A673 (cell line): ENCODE measurements around the gene FYCO1. TPM values are rescaled to one million over a fixed set of nuclear protein-coding genes. Genes with fewer than 3 reads are reported as not detected.

Experiments
- BruUV-seq: library from RNA; stranded (reverse); fragments of 400-500 nt; replicated peaks from 2 replicates; lab custom pipeline; 2021; lab: Mats Ljungman, UMichigan
- CTCF ChIA-PET: fragments of 300-600 bp; sonication (Branson Sonifier 250); formaldehyde crosslinking; loops from one replicate; lab custom pipeline; 2022; ENCODE audit warnings: antibody characterized with exemption; lab: Charles Lee
- POLR2A ChIA-PET: fragments of 300-600 bp; sonication (Branson Sonifier 250); formaldehyde crosslinking; loops from one replicate; lab custom pipeline; 2022; ENCODE audit warnings: antibody characterized with exemption; ENCODE audit not compliant: low non-redundant PET; lab: Charles Lee
- DNase-seq: peaks from one replicate; pipeline ENCODE4 v3.0.0-alpha.2; 2015; ENCODE audit warnings: low spot score
- H3K27ac ChIP-seq: fragments of 200-600 bp; sonication (generic); 2 replicates; pipeline ENCODE4 v1.5.1; 2016; ENCODE audit warnings: mixed run types, low read depth, mild to moderate bottlenecking, mixed read lengths, antibody characterized with exemption, low read length; ENCODE audit not compliant: poor library complexity, severe bottlenecking
- H3K27me3 ChIP-seq: fragments of 200-600 bp; sonication (generic); replicated peaks from 2 replicates; pipeline ENCODE4 v1.6.1; 2017; ENCODE audit warnings: mixed run types, low read depth, mild to moderate bottlenecking, mixed read lengths, antibody characterized with exemption, low read length; ENCODE audit not compliant: insufficient read depth, poor library complexity
- H3K36me3 ChIP-seq: fragments of 200-600 bp; sonication (generic); 2 replicates; pipeline ENCODE4 v1.6.1; 2016; ENCODE audit warnings: mixed run types, mild to moderate bottlenecking, mixed read lengths, antibody characterized with exemption, low read length; ENCODE audit not compliant: insufficient read depth, poor library complexity, severe bottlenecking
- H3K4me1 ChIP-seq: fragments of 200-600 bp; sonication (generic); 2 replicates; pipeline ENCODE4 v1.6.1; 2017; ENCODE audit warnings: mixed run types, mild to moderate bottlenecking, mixed read lengths, antibody characterized with exemption, low read length; ENCODE audit not compliant: insufficient read depth, poor library complexity, severe bottlenecking
- H3K4me3 ChIP-seq: fragments of 200-600 bp; sonication (generic); 2 replicates; pipeline ENCODE4 v1.5.1; 2016; ENCODE audit warnings: low read depth, mixed run types, mild to moderate bottlenecking, mixed read lengths, low read length; ENCODE audit not compliant: poor library complexity, severe bottlenecking
- H3K9me3 ChIP-seq: fragments of 200-600 bp; sonication (generic); 2 replicates; pipeline ENCODE4 v1.6.1; 2016; ENCODE audit warnings: mixed run types, low read depth, mild to moderate bottlenecking, mixed read lengths, antibody characterized with exemption, low read length; ENCODE audit not compliant: poor library complexity, severe bottlenecking
- EZH2 ChIP-seq: fragments of 200-600 bp; sonication (generic); IDR thresholded peaks from 2 replicates; pipeline ENCODE4 v1.6.1; 2017; ENCODE audit warnings: borderline replicate concordance, low read depth, mild to moderate bottlenecking, mixed read lengths, antibody characterized with exemption, low read length; ENCODE audit not compliant: poor library complexity, severe bottlenecking
- intact Hi-C: fragments of 100-400 bp; cut with micrococcal nuclease; formaldehyde crosslinking; loops from one replicate; pipeline ENCODE4 v1.10.0; 2022; ENCODE audit not compliant: unreplicated experiment
- total RNA-seq: library from RNA; stranded (reverse); gene quantifications from 2 replicates; pipeline ENCODE4 v1.2.3, GENCODE V29; 2021
- TF ChIP-seq, protein P1 (sequence below): fragments of 300-800, 200-600 bp; sonication (generic); conservative IDR thresholded peaks from 2 replicates; pipeline ENCODE4 v1.5.1; 2017; ENCODE audit warnings: low read depth, mild to moderate bottlenecking, antibody characterized with exemption, low read length, moderate library complexity, mixed read lengths

The FYCO1 gene
- total RNA-seq, 1 experiment from 2014 or later, result 7.4 TPM

DNA sequence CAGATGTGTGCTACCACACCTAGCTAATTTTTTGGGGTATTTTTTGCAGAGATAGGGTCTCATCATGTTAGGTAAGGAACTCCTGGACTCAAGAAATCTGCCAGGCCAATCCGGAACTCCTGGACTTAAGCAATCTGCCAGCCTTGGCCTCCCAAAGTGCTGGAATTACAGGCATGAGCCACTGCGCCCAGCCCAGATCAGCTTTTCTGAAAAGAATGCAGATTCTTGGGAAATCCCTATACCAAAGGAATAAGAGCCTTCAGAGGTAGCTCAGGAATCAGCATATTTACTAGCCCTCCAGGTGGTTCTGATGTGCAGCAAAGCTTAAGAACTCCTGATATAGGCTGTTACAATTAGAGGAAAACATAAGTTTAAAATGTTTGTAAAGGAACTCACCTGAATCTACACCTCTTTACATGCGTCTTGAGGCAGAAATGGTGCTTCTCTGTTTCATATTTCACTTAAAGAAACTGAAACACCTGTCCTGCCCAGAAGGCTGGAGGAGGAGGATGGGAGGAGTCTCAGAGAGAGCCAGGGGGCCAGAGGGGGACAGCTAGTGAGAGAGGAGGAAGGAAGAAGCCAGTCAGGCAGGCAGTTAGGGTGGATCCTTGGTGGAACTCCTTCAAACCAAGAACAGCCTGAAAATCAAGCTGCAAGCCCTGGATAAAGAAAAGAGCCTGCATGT is 31.5 kb upstream of the FYCO1 start, which contains the start of gene XCR1:
Gene XCR1 (minus strand): TSS at position 463 of the 685 bp plus-strand sequence. CDS start 5,536 bp downstream, outside the sequence.
- POLR2A ChIA-PET, result no interaction called here
- H3K9me3 ChIP-seq, result no peaks in the 10 kb centered on the region
- no peaks in the 10 kb centered on the region for H3K4me1 ChIP-seq
- no peaks in the 10 kb centered on the region for H3K36me3 ChIP-seq
- intact Hi-C loops, result no loop called here
- no TSS peak for BruUV-seq
- H3K4me3 ChIP-seq, result no peak within 1 kb of the TSS
- TF ChIP-seq EZH2, result no peak
- TF ChIP-seq, protein P1, sequence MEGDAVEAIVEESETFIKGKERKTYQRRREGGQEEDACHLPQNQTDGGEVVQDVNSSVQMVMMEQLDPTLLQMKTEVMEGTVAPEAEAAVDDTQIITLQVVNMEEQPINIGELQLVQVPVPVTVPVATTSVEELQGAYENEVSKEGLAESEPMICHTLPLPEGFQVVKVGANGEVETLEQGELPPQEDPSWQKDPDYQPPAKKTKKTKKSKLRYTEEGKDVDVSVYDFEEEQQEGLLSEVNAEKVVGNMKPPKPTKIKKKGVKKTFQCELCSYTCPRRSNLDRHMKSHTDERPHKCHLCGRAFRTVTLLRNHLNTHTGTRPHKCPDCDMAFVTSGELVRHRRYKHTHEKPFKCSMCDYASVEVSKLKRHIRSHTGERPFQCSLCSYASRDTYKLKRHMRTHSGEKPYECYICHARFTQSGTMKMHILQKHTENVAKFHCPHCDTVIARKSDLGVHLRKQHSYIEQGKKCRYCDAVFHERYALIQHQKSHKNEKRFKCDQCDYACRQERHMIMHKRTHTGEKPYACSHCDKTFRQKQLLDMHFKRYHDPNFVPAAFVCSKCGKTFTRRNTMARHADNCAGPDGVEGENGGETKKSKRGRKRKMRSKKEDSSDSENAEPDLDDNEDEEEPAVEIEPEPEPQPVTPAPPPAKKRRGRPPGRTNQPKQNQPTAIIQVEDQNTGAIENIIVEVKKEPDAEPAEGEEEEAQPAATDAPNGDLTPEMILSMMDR, result no peak
- CTCF ChIA-PET, result no interaction called here
- no peak for DNase-seq
- no peak within 1 kb of the TSS for H3K27ac ChIP-seq
- no peaks in the 10 kb centered on the region for H3K27me3 ChIP-seq

DNA sequence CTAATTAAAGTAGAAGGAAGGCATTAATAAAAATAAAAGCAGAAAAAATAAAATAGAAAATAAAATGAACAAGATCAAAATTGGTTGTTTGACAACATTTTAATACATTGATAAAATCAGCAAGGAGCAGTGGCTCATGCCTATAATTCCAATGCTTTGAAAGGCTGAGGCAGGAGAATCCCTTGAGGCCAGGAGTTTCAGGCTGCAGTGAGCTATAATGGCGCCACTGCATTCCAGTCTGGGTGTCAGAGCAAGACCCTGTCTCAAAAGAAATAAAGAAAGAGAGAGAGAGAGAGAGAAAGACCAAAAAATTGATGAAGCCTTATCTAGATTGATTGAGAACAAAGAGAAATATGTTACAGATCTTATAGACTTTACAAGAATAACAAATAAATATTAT is 29.5 kb upstream of the FYCO1 start:
- ChIA-PET POLR2A (no interaction called here), CTCF (no interaction called here)
- Histone ChIP-seq H3K36me3 (no peaks in the 10 kb centered on the region), H3K4me3 (no peak overlapping the region), H3K9me3 (no peaks in the 10 kb centered on the region), H3K4me1 (no peaks in the 10 kb centered on the region), H3K27me3 (no peaks in the 10 kb centered on the region), H3K27ac (no peak overlapping the region)
- intact Hi-C loops, result no loop called here
- no TSS peak for BruUV-seq
- TF ChIP-seq, protein P1, result no peak
- TF ChIP-seq EZH2, result no peak
- DNase-seq, result no peak

DNA sequence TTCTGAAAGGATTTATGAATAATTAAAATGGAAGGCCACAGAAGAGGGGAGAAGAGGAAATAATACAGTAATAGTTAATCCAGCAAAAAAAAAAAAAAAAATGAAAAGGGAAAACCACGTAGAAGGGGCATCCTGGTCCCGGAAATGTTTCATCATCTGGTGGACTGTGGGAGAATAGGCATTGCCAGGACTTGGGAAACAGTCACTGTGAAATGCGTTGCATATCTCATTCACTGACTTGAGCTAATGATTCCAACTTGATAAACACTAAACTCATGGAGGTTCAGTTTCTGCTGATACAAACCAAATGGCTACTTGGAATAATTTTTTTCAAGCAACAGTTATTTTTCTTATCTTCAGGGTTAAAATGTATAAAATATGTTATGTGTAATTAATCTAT is 28.5 kb upstream of the FYCO1 start:
- CTCF ChIA-PET, result no interaction called here
- intact Hi-C loops, result no loop called here
- H3K4me1 ChIP-seq, result no peaks in the 10 kb centered on the region
- no peak for DNase-seq
- no peaks in the 10 kb centered on the region for H3K36me3 ChIP-seq
- H3K27me3 ChIP-seq, result no peaks in the 10 kb centered on the region
- no peak overlapping the region for H3K4me3 ChIP-seq
- POLR2A ChIA-PET, result no interaction called here
- TF ChIP-seq EZH2, result no peak
- TF ChIP-seq, protein P1, result no peak
- no TSS peak for BruUV-seq
- H3K9me3 ChIP-seq, result no peaks in the 10 kb centered on the region
- no peak overlapping the region for H3K27ac ChIP-seq
